Muscle of leg (tissue), 11 donors: ENCODE data around the gene NRL. TPM values are rescaled to one million over a fixed set of nuclear protein-coding genes. Genes with fewer than 3 reads are reported as not detected.
A peak's percentile ranks its signal among the peaks of the same experiment; 100 is the strongest.
"Not testable (repeated sequence)": the region's sequence is repeated elsewhere in the genome, so short reads cannot be mapped to it uniquely, and the experiment has no call there.

ENCODE experiments used
- DNase-seq: peaks from one replicate; pipeline ENCODE4 v3.0.0; 2013
- H3K27ac ChIP-seq: one replicate; pipeline ENCODE4 v1.5.1; 2013; ENCODE audit warnings: mild to moderate bottlenecking, low read length, control low read depth
- H3K27me3 ChIP-seq: one replicate; pipeline ENCODE4 v1.6.1; 2013; ENCODE audit warnings: low read length; ENCODE audit not compliant: control insufficient read depth, insufficient read depth
- H3K36me3 ChIP-seq: one replicate; pipeline ENCODE4 v1.6.1; 2013; ENCODE audit warnings: low read length; ENCODE audit not compliant: control insufficient read depth, insufficient read depth
- H3K4me1 ChIP-seq: one replicate; pipeline ENCODE4 v1.6.1; 2013; ENCODE audit warnings: low read length; ENCODE audit not compliant: control insufficient read depth, insufficient read depth
- H3K4me3 ChIP-seq: one replicate; pipeline ENCODE4 v1.5.1; 2013; ENCODE audit warnings: low read length, control low read depth
- H3K9me3 ChIP-seq: replicated peaks from 2 replicates; pipeline ENCODE4 v1.6.1; 2013; ENCODE audit warnings: low read depth, low read length; ENCODE audit not compliant: control insufficient read depth
- WGBS: methylation state at CpG from one replicate; pipeline ENCODE4 v1.1.5; 2013; ENCODE audit warnings: missing lambda C conversion rate; ENCODE audit not compliant: insufficient coverage; 5-methylcytosine and 5-hydroxymethylcytosine counted together
- polyA plus RNA-seq, 8 donors: library from polyadenylated mRNA; unstranded; fragments of 120-200 nt; gene quantifications; one replicate each; pipeline versions ENCODE4 v1.2.1 to v1.2.3, GENCODE V29; 2013; ENCODE audit warnings: inconsistent platforms in 1 of 8, low replicate concordance in 1 of 8; ENCODE audit not compliant: insufficient read length in 8 of 8, insufficient read depth in 1 of 8
- total RNA-seq: library from RNA; stranded (reverse); fragments of 120-200 nt; gene quantifications from one replicate; pipeline ENCODE4 v1.2.4, GENCODE V29; 2013

NRL gene
- total and polyA plus RNA-seq, 9 donors = 0.96 to 2.2 (median 1.8) TPM

- DNase-seq, H3K27ac ChIP-seq, H3K36me3 ChIP-seq, H3K4me1 ChIP-seq, H3K27me3 ChIP-seq, H3K9me3 ChIP-seq: not testable (repeated sequence)
- 75% methylated on average over 2 of the region's 10 CpGs for WGBS
- H3K4me3 ChIP-seq = peak overlapping the region; percentile 52
These were observed 77.6 kb downstream of the NRL start for GRCh38 chr14:24036963-24037657.

- H3K4me1 ChIP-seq = no peaks in the 10 kb centered on the region
- H3K36me3 ChIP-seq = no peaks in the 10 kb centered on the region
- H3K9me3 ChIP-seq = peaks cover 4% of the 10 kb centered on the region
- H3K27ac ChIP-seq = peak overlapping the region; percentile 72
- H3K27me3 ChIP-seq = no peaks in the 10 kb centered on the region
- peak overlapping the region; percentile 52 for H3K4me3 ChIP-seq
- WGBS = under 1% methylated on average over 43 of the region's 50 CpGs
- peak; percentile 83 for DNase-seq
These were observed 78.4 kb downstream of the NRL start for GRCh38 chr14:24036169-24036962.

GRCh38 chr14:24035769-24036168 is 79.0 kb downstream of the NRL start:
- H3K4me1 ChIP-seq, H3K9me3 ChIP-seq, H3K27me3 ChIP-seq, DNase-seq, H3K36me3 ChIP-seq: not testable (repeated sequence)
- Histone ChIP-seq H3K27ac (peak overlapping the region; percentile 72), H3K4me3 (peak overlapping the region; percentile 52)
- WGBS = no CpG with 5 or more reads among the region's 4 CpGs

GRCh38 chr14:24032727-24033418 is 81.9 kb downstream of the NRL start:
- Histone ChIP-seq H3K36me3 (no peaks in the 10 kb centered on the region), H3K9me3 (peaks cover 6% of the 10 kb centered on the region), H3K27me3 (no peaks in the 10 kb centered on the region), H3K4me3 (no peak overlapping the region), H3K4me1 (no peaks in the 10 kb centered on the region), H3K27ac (no peak overlapping the region)
- 94% methylated on average over 2 of the region's 2 CpGs for WGBS
- peak; percentile 7 for DNase-seq

GRCh38 chr14:24031331-24031730 is 83.4 kb downstream of the NRL start:
- H3K27me3 ChIP-seq, DNase-seq, H3K9me3 ChIP-seq, H3K4me1 ChIP-seq, H3K27ac ChIP-seq, H3K36me3 ChIP-seq, H3K4me3 ChIP-seq: not testable (repeated sequence)
- WGBS = no CpG with 5 or more reads among the region's 2 CpGs

GRCh38 chr14:24029687-24030086 is 85.1 kb downstream of the NRL start:
- H3K36me3 ChIP-seq, H3K9me3 ChIP-seq, H3K4me1 ChIP-seq, DNase-seq, H3K4me3 ChIP-seq, H3K27me3 ChIP-seq, H3K27ac ChIP-seq: not testable (repeated sequence)
- no CpG with 5 or more reads among the region's 3 CpGs for WGBS

Other genes with a start within 250 kb of the NRL start
- 14.4 TPM for gene DHRS4, start 161.2 kb downstream of the NRL start, total RNA-seq
- 10 to 100 TPM; 16.7 to 31.4 (median 26.8) TPM for gene DHRS4, start 161.2 kb downstream of the NRL start, polyA plus RNA-seq
- 13.7 TPM for gene DHRS4L2, start 126.0 kb downstream of the NRL start, total RNA-seq
- 10 to 100 TPM in 6 of 8 donors, 1 to 10 TPM in 2; 8.8 to 16.3 (median 12.2) TPM for gene DHRS4L2, start 126.0 kb downstream of the NRL start, polyA plus RNA-seq
- 0.27 TPM for gene CARMIL3, start 62.9 kb downstream of the NRL start, total RNA-seq
- gene CARMIL3, start 62.9 kb downstream of the NRL start, polyA plus RNA-seq = under 1 TPM; 0.06 to 0.54 (median 0.19) TPM
- gene CPNE6, start 43.4 kb downstream of the NRL start, total RNA-seq = not detected
- gene CPNE6, start 43.4 kb downstream of the NRL start, polyA plus RNA-seq = under 1 TPM in 2 of 8 donors, not detected in 6; 0.23 to 0.33 TPM
- 2.5 TPM for gene PCK2, start 20.6 kb downstream of the NRL start, total RNA-seq
- 10 to 100 TPM in 1 of 8 donors, 1 to 10 TPM in 7; 3.4 to 15.6 (median 3.9) TPM for gene PCK2, start 20.6 kb downstream of the NRL start, polyA plus RNA-seq
- gene DCAF11, start 172 bp downstream of the NRL start, total RNA-seq = 43.7 TPM
- 10 to 100 TPM; 40.2 to 47.8 (median 42.5) TPM for gene DCAF11, start 172 bp downstream of the NRL start, polyA plus RNA-seq
- gene FITM1, start 15.7 kb upstream of the NRL start, total RNA-seq = 170 TPM
- gene FITM1, start 15.7 kb upstream of the NRL start, polyA plus RNA-seq = 100 to 1,000 TPM in 7 of 8 donors, 10 to 100 TPM in 1; 80.7 to 168 (median 124) TPM
- gene PSME1, start 21.2 kb upstream of the NRL start, total RNA-seq = 110 TPM
- gene PSME1, start 21.2 kb upstream of the NRL start, polyA plus RNA-seq = 100 to 1,000 TPM; 103 to 130 (median 116) TPM
- gene EMC9, start 26.6 kb upstream of the NRL start, total RNA-seq = 29.9 TPM
- gene EMC9, start 26.6 kb upstream of the NRL start, polyA plus RNA-seq = 10 to 100 TPM; 22.4 to 40.0 (median 29.4) TPM
- gene PSME2, start 31.7 kb upstream of the NRL start, total RNA-seq = 100 TPM
- 10 to 100 TPM; 82.8 to 97.6 (median 93.2) TPM for gene PSME2, start 31.7 kb upstream of the NRL start, polyA plus RNA-seq
- 36.4 TPM for gene RNF31, start 32.5 kb upstream of the NRL start, total RNA-seq
- 10 to 100 TPM; 27.3 to 37.0 (median 35.8) TPM for gene RNF31, start 32.5 kb upstream of the NRL start, polyA plus RNA-seq
- 24.9 TPM for gene IRF9, start 46.3 kb upstream of the NRL start, total RNA-seq
- gene IRF9, start 46.3 kb upstream of the NRL start, polyA plus RNA-seq = 10 to 100 TPM; 24.0 to 36.3 (median 27.3) TPM
- gene REC8, start 57.1 kb upstream of the NRL start, total RNA-seq = 2.1 TPM
- 10 to 100 TPM in 5 of 8 donors, 1 to 10 TPM in 3; 6.7 to 18.1 (median 10.9) TPM for gene REC8, start 57.1 kb upstream of the NRL start, polyA plus RNA-seq
- gene IPO4, start 73.9 kb upstream of the NRL start, total RNA-seq = 19.9 TPM
- 10 to 100 TPM; 25.0 to 37.5 (median 29.8) TPM for gene IPO4, start 73.9 kb upstream of the NRL start, polyA plus RNA-seq
- 29.6 TPM for gene TM9SF1, start 80.5 kb upstream of the NRL start, total RNA-seq
- gene TM9SF1, start 80.5 kb upstream of the NRL start, polyA plus RNA-seq = 10 to 100 TPM; 14.7 to 22.2 (median 20.1) TPM
- gene TSSK4, start 90.7 kb upstream of the NRL start, total RNA-seq = not detected
- 1 to 10 TPM; 1.6 to 5.5 (median 3.8) TPM for gene TSSK4, start 90.7 kb upstream of the NRL start, polyA plus RNA-seq
- 29.8 TPM for gene CHMP4A, start 98.5 kb upstream of the NRL start, total RNA-seq
- 10 to 100 TPM; 31.2 to 45.1 (median 41.8) TPM for gene CHMP4A, start 98.5 kb upstream of the NRL start, polyA plus RNA-seq
- 24.9 TPM for gene MDP1, start 101.1 kb upstream of the NRL start, total RNA-seq
- gene MDP1, start 101.1 kb upstream of the NRL start, polyA plus RNA-seq = 10 to 100 TPM in 1 of 8 donors, 1 to 10 TPM in 7; 7.4 to 11.6 (median 8.5) TPM
- gene NEDD8, start 117.4 kb upstream of the NRL start, total RNA-seq = 245 TPM
- gene NEDD8, start 117.4 kb upstream of the NRL start, polyA plus RNA-seq = 100 to 1,000 TPM; 180 to 243 (median 216) TPM
- 44.6 TPM for gene GMPR2, start 118.0 kb upstream of the NRL start, total RNA-seq
- gene GMPR2, start 118.0 kb upstream of the NRL start, polyA plus RNA-seq = 10 to 100 TPM; 41.9 to 59.7 (median 48.9) TPM
- 35.5 TPM for gene TINF2, start 127.7 kb upstream of the NRL start, total RNA-seq
- gene TINF2, start 127.7 kb upstream of the NRL start, polyA plus RNA-seq = 10 to 100 TPM; 37.9 to 44.3 (median 40.9) TPM
- gene TGM1, start 148.2 kb upstream of the NRL start, total RNA-seq = 0.71 TPM
- 1 to 10 TPM in 6 of 8 donors, under 1 TPM in 2; 0.84 to 3.0 (median 1.2) TPM for gene TGM1, start 148.2 kb upstream of the NRL start, polyA plus RNA-seq
- 8.5 TPM for gene RABGGTA, start 156.6 kb upstream of the NRL start, total RNA-seq
- 10 to 100 TPM; 12.4 to 21.5 (median 14.5) TPM for gene RABGGTA, start 156.6 kb upstream of the NRL start, polyA plus RNA-seq
- 6.9 TPM for gene DHRS1, start 184.8 kb upstream of the NRL start, total RNA-seq
- gene DHRS1, start 184.8 kb upstream of the NRL start, polyA plus RNA-seq = 10 to 100 TPM; 14.5 to 24.5 (median 17.7) TPM
- 15.7 TPM for gene NOP9, start 184.9 kb upstream of the NRL start, total RNA-seq
- gene NOP9, start 184.9 kb upstream of the NRL start, polyA plus RNA-seq = 10 to 100 TPM; 18.1 to 23.9 (median 20.3) TPM
- 13.4 TPM for gene CIDEB, start 193.0 kb upstream of the NRL start, total RNA-seq
- gene CIDEB, start 193.0 kb upstream of the NRL start, polyA plus RNA-seq = 10 to 100 TPM in 7 of 8 donors, 1 to 10 TPM in 1; 8.9 to 21.1 (median 15.3) TPM
- gene LTB4R2, start 195.2 kb upstream of the NRL start, total RNA-seq = 1.9 TPM
- gene LTB4R2, start 195.2 kb upstream of the NRL start, polyA plus RNA-seq = 1 to 10 TPM; 1.1 to 4.4 (median 2.8) TPM
- 2.5 TPM for gene LTB4R, start 196.6 kb upstream of the NRL start, total RNA-seq
- gene LTB4R, start 196.6 kb upstream of the NRL start, polyA plus RNA-seq = 1 to 10 TPM; 2.1 to 5.9 (median 3.5) TPM
- gene ADCY4, start 220.1 kb upstream of the NRL start, total RNA-seq = 7.0 TPM
- gene ADCY4, start 220.1 kb upstream of the NRL start, polyA plus RNA-seq = 10 to 100 TPM in 6 of 8 donors, 1 to 10 TPM in 2; 9.4 to 18.7 (median 13.9) TPM
- gene RIPK3, start 225.0 kb upstream of the NRL start, total RNA-seq = 2.0 TPM
- gene RIPK3, start 225.0 kb upstream of the NRL start, polyA plus RNA-seq = 1 to 10 TPM; 1.1 to 3.6 (median 1.3) TPM